IMR-90 (cell line): ENCODE measurements around the gene C1QTNF5. TPM values are rescaled to one million over a fixed set of nuclear protein-coding genes. Genes with fewer than 3 reads are reported as not detected.

Experiments used
- ATAC-seq: fragments of 200-7000 bp; cut with Tn5 transposase; 2 replicates; pipeline ENCODE4 v1.9.1; 2020; ENCODE audit warnings: low read depth, mild to moderate bottlenecking, moderate library complexity
- BruUV-seq: library from RNA; stranded (reverse); fragments of 400-500 nt; replicated peaks from 2 replicates; lab custom pipeline; 2021; lab: Mats Ljungman, UMichigan
- CTCF ChIA-PET: fragments of 300-600 bp; formaldehyde crosslinking; extraction: SDS; loops from one replicate; lab custom pipeline; 2021; ENCODE audit warnings: antibody characterized with exemption; lab: Yijun Ruan, JAX
- POLR2A ChIA-PET: fragments of 300-600 bp; sonication (Branson Sonifier 250); formaldehyde crosslinking; loops from one replicate; lab custom pipeline; 2022; ENCODE audit warnings: antibody characterized with exemption; ENCODE audit not compliant: unreplicated experiment; lab: Charles Lee
- DNase-seq: peaks from one replicate; pipeline ENCODE4 v3.0.0; 2013
- H2AFZ ChIP-seq: replicated peaks from 2 replicates; pipeline ENCODE3; 2013; ENCODE audit warnings: low read length, mild to moderate bottlenecking; ENCODE audit not compliant: poor library complexity
- H2AK5ac ChIP-seq: 2 replicates; pipeline ENCODE4 v1.6.1; 2013; ENCODE audit warnings: low read depth, low read length, inconsistent platforms
- H2AK9ac ChIP-seq: replicated peaks from 2 replicates; pipeline ENCODE3; 2013; ENCODE audit warnings: mild to moderate bottlenecking, low read depth, low read length, moderate library complexity; ENCODE audit not compliant: poor library complexity
- H2BK120ac ChIP-seq: 2 replicates; pipeline ENCODE4 v1.6.1; 2013; ENCODE audit warnings: low read depth, low read length, inconsistent platforms
- H2BK15ac ChIP-seq: 3 replicates; pipeline ENCODE4 v1.6.1; 2013; ENCODE audit warnings: low read depth, low read length, inconsistent platforms
- H2BK20ac ChIP-seq: 2 replicates; pipeline ENCODE4 v1.6.1; 2013; ENCODE audit warnings: low read depth, mild to moderate bottlenecking, inconsistent platforms, low read length, moderate library complexity
- H2BK5ac ChIP-seq: 2 replicates; pipeline ENCODE4 v1.6.1; 2013; ENCODE audit warnings: mild to moderate bottlenecking, low read depth, low read length, inconsistent platforms; ENCODE audit not compliant: poor library complexity, severe bottlenecking
- H3K14ac ChIP-seq: replicated peaks from 2 replicates; pipeline ENCODE4 v1.6.1; 2013; ENCODE audit warnings: low read depth, low read length, inconsistent platforms
- H3K18ac ChIP-seq: 2 replicates; pipeline ENCODE4 v1.6.1; 2013; ENCODE audit warnings: low read depth, low read length, control low read depth
- H3K23ac ChIP-seq: 2 replicates; pipeline ENCODE4 v1.6.1; 2013; ENCODE audit warnings: low read depth, low read length, inconsistent platforms
- H3K27ac ChIP-seq: 2 replicates; pipeline ENCODE4 v1.5.1; 2013; ENCODE audit warnings: mild to moderate bottlenecking, control low read depth, low read length; ENCODE audit not compliant: insufficient read depth
- H3K27me3 ChIP-seq: 2 replicates; pipeline ENCODE4 v1.6.1; 2013; ENCODE audit warnings: low read length; ENCODE audit not compliant: control insufficient read depth, insufficient read depth
- H3K36me3 ChIP-seq: 2 replicates; pipeline ENCODE4 v1.6.1; 2013; ENCODE audit warnings: low read length, mixed read lengths; ENCODE audit not compliant: control insufficient read depth, insufficient read depth
- H3K4ac ChIP-seq: 2 replicates; pipeline ENCODE4 v1.6.1; 2013; ENCODE audit warnings: low read depth, low read length, inconsistent platforms
- H3K4me1 ChIP-seq: 2 replicates; pipeline ENCODE4 v1.6.1; 2013; ENCODE audit warnings: low read length, mixed read lengths; ENCODE audit not compliant: control insufficient read depth, insufficient read depth
- H3K4me2 ChIP-seq: 2 replicates; pipeline ENCODE4 v1.6.1; 2013; ENCODE audit warnings: low read depth, mild to moderate bottlenecking, control low read depth, low read length, moderate library complexity
- H3K4me3 ChIP-seq: 2 replicates; pipeline ENCODE4 v1.5.1; 2013; ENCODE audit warnings: low read depth, mild to moderate bottlenecking, control low read depth, low read length, moderate library complexity; ENCODE audit not compliant: insufficient read depth
- H3K56ac ChIP-seq: 2 replicates; pipeline ENCODE4 v1.6.1; 2013; ENCODE audit warnings: low read length, inconsistent platforms; ENCODE audit not compliant: insufficient read depth; ENCODE audit errors: extremely low read depth
- H3K79me1 ChIP-seq, 2 experiments: 2 replicates each; pipeline ENCODE4 v1.6.1; 2013; ENCODE audit warnings: low read length in 2 of 2, inconsistent platforms in 1 of 2, low read depth in 1 of 2
- H3K9ac ChIP-seq: 2 replicates; pipeline ENCODE4 v1.6.1; 2013; ENCODE audit warnings: low read depth, low read length, control low read depth
- H3K9me1 ChIP-seq: 2 replicates; pipeline ENCODE4 v1.6.1; 2013; ENCODE audit warnings: low read length, inconsistent platforms; ENCODE audit not compliant: insufficient read depth
- H3K9me3 ChIP-seq: 2 replicates; pipeline ENCODE4 v1.6.1; 2013; ENCODE audit warnings: low read length; ENCODE audit not compliant: control insufficient read depth, insufficient read depth
- H4K20me1 ChIP-seq: 2 replicates; pipeline ENCODE4 v1.6.1; 2013; ENCODE audit warnings: low read length, inconsistent platforms; ENCODE audit not compliant: insufficient read depth
- H4K5ac ChIP-seq: 2 replicates; pipeline ENCODE4 v1.6.1; 2013; ENCODE audit warnings: mild to moderate bottlenecking, low read depth, low read length, control low read depth
- H4K8ac ChIP-seq, 2 experiments: 2 replicates each; pipeline ENCODE4 v1.6.1; 2013; ENCODE audit warnings: low read depth in 2 of 2, low read length in 2 of 2, control low read depth in 1 of 2, inconsistent platforms in 1 of 2
- H4K91ac ChIP-seq: 2 replicates; pipeline ENCODE4 v1.6.1; 2013; ENCODE audit warnings: low read depth, low read length, inconsistent platforms; ENCODE audit not compliant: insufficient read depth
- CEBPB ChIP-seq: IDR thresholded peaks from 2 replicates; pipeline ENCODE4 v1.6.1; 2012; ENCODE audit warnings: low read depth, low read length, improper control_type of control experiment
- CHD1 ChIP-seq: IDR thresholded peaks from 2 replicates; pipeline ENCODE4 v1.6.1; 2012; ENCODE audit warnings: low read depth, low read length, improper control_type of control experiment
- FOS ChIP-seq: fragments of 150-350 bp; IDR thresholded peaks from 2 replicates; pipeline ENCODE4 v1.6.1; 2016; ENCODE audit warnings: low read depth, low read length
- MAFK ChIP-seq: IDR thresholded peaks from 2 replicates; pipeline ENCODE4 v1.6.1; 2012; ENCODE audit warnings: low read depth, low read length, improper control_type of control experiment
- MAZ ChIP-seq: IDR thresholded peaks from 2 replicates; pipeline ENCODE4 v1.6.1; 2012; ENCODE audit warnings: low read depth, mild to moderate bottlenecking, low read length, improper control_type of control experiment, moderate library complexity, borderline replicate concordance
- MXI1 ChIP-seq: IDR thresholded peaks from 2 replicates; pipeline ENCODE4 v1.6.1; 2012; ENCODE audit warnings: low read depth, mild to moderate bottlenecking, low read length, moderate library complexity, borderline replicate concordance
- NFE2L2 ChIP-seq: fragments of 150-350 bp; IDR thresholded peaks from 2 replicates; pipeline ENCODE4 v1.6.1; 2016; ENCODE audit warnings: low read depth, mild to moderate bottlenecking, low read length
- RAD21 ChIP-seq: IDR thresholded peaks from 2 replicates; pipeline ENCODE4 v1.6.1; 2012; ENCODE audit warnings: low read length, improper control_type of control experiment
- RCOR1 ChIP-seq: IDR thresholded peaks from 2 replicates; pipeline ENCODE4 v1.6.1; 2012; ENCODE audit warnings: mild to moderate bottlenecking, low read length, improper control_type of control experiment; ENCODE audit not compliant: insufficient replicate concordance
- RFX5 ChIP-seq: IDR thresholded peaks from 2 replicates; pipeline ENCODE4 v1.8.0; 2012; ENCODE audit warnings: low read depth, mild to moderate bottlenecking, low read length, moderate library complexity
- SMC3 ChIP-seq: fragments of 150-350 bp; IDR thresholded peaks from 2 replicates; pipeline ENCODE4 v1.6.1; 2016; ENCODE audit warnings: low read depth, mild to moderate bottlenecking, antibody characterized with exemption, low read length, moderate library complexity
- WGBS, 2 experiments: methylation state at CpG; one replicate each; pipeline versions ENCODE4 v1.1.5 to v1.1.7; 2013; ENCODE audit warnings: missing lambda C conversion rate in 2 of 2; ENCODE audit not compliant: insufficient read length in 1 of 2; ENCODE audit errors: extremely low coverage in 2 of 2; 5-methylcytosine and 5-hydroxymethylcytosine counted together
- dilution Hi-C: fragments of 300-500 bp; cut with HindIII; formaldehyde crosslinking; loops from one replicate; pipeline ENCODE4 v1.14.3; 2018; ENCODE audit warnings: low sequenced_read_pairs; ENCODE audit not compliant: unreplicated experiment
- in situ Hi-C: fragments of 300-500 bp; cut with MboI; formaldehyde crosslinking; loops from 3 replicates; pipeline ENCODE4 v1.14.3; 2019; ENCODE audit warnings: low sequenced_read_pairs, inconsistent platforms, mixed read lengths
- intact Hi-C: fragments of 100-400 bp; cut with micrococcal nuclease; formaldehyde crosslinking; loops from 2 replicates; pipeline ENCODE4 v1.10.0; 2022
- polyA plus RNA-seq, 3 experiments: library from polyadenylated mRNA; depleted of rRNA; stranded (reverse); fragments of >200 nt; gene quantifications; 2 replicates each; pipeline ENCODE4 v1.2.3, GENCODE V29; 2012; ENCODE audit warnings: low replicate concordance in 1 of 3
- total RNA-seq: library from RNA; depleted of rRNA; stranded (reverse); fragments of >200 nt; gene quantifications from 2 replicates; pipeline ENCODE4 v1.2.3, GENCODE V29; 2012
- TF ChIP-seq, protein P1 (sequence below): fragments of 150-350 bp; IDR thresholded peaks from 2 replicates; pipeline ENCODE4 v1.6.1; 2016; ENCODE audit warnings: low read depth, mild to moderate bottlenecking, low read length, moderate library complexity, borderline replicate concordance

C1QTNF5 gene
- total and polyA plus RNA-seq, 2 of the 4 experiments (the other 2 are of a cell fraction) = 2.0 to 5.4 TPM

DNA sequence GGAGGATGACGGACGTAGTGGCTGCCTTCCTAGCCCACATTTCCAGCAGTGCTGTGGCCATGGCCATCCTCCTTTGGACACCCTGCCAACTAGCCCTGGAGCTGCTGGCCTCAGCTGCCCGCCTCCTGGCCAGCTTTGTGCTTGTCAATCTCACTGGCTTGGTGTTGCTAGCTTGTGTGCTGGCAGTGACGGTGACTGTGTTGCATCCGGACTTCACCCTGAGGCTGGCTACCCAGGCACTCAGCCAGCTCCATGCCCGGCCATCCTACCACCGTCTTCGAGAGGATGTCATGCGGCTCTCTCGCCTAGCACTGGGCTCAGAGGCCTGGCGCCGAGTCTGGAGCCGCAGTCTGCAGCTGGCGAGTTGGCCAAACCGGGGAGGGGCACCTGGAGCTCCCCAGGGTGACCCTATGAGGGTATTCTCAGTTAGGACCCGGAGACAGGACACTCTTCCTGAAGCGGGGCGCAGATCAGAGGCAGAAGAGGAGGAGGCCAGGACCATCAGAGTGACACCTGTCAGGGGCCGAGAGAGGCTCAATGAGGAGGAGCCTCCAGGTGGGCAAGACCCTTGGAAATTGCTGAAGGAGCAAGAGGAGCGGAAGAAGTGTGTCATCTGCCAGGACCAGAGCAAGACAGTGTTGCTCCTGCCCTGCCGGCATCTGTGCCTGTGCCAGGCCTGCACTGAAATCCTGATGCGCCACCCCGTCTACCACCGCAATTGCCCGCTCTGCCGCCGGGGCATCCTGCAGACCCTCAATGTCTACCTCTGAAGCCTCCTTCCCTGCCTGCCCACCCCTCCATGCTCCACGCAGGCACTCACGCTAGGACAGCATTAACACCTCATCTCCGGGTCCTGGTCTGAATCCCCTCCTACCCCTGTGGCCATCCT is 4.8 kb downstream of the C1QTNF5 start (continued):
- TF ChIP-seq RCOR1 (no peak), MAFK (no peak)

GRCh38 chr11:119335091-119335654 is 5.5 kb downstream of the C1QTNF5 start:
- H3K56ac ChIP-seq = peak overlapping the region; percentile 83; the same call in 1 of the 2 replicates
- ATAC-seq (no peak), DNase-seq (no peak)
- peak overlapping the region; percentile 60 for H3K23ac ChIP-seq
- no peaks in the 10 kb centered on the region for H3K27me3 ChIP-seq
- dilution Hi-C loops = no loop called here
- H3K9ac ChIP-seq = peak overlapping the region; percentile 90
- H2AK5ac ChIP-seq = peak overlapping the region; percentile 99
- peak overlapping the region; percentile 63 to 86 for H4K8ac ChIP-seq
- peaks cover 23% of the 10 kb centered on the region for H3K4me1 ChIP-seq
- whole genome bisulfite sequencing, 2 experiments = 72% methylated on average over 5 of the region's 15 CpGs; no CpG with 5 or more reads in 1 of the 2 experiments
- intact Hi-C loops = loop anchor here (5.0 kb wide), 1 partner anchor 188 kb away; the partner anchor contains the start of gene ABCG4
- H3K79me1 ChIP-seq = peaks cover 17 to 38% of the 10 kb centered on the region in 2 experiments; a peak in 3 of 4 replicates
- no peak overlapping the region for H3K18ac ChIP-seq
- no TSS peak for BruUV-seq
- peak overlapping the region; percentile 79 for H3K27ac ChIP-seq
- peak overlapping the region; percentile 95 for H3K14ac ChIP-seq
- peaks cover 5% of the 10 kb centered on the region; the same call in 1 of the 2 replicates for H4K20me1 ChIP-seq
- H2AFZ ChIP-seq = no peak overlapping the region
- H2BK120ac ChIP-seq = peak overlapping the region; percentile 40; the same call in 1 of the 2 replicates
- ChIA-PET CTCF (interaction anchor here (1.1 kb wide), 1 partner anchor 240 kb away, joined by 3 read pairs; a partner anchor contains a TSS), POLR2A (no interaction called here)
- no peaks in the 10 kb centered on the region for H3K9me3 ChIP-seq
- in situ Hi-C loops = no loop called here
- no peak overlapping the region for H4K5ac ChIP-seq
- H2AK9ac ChIP-seq = peak overlapping the region; percentile 94
- no peak overlapping the region for H2BK20ac ChIP-seq
- H2BK15ac ChIP-seq = 0 out of 3 replicates have a peak overlapping the region, but pooled peaks have one; percentile 8
- H2BK5ac ChIP-seq = no peak overlapping the region
- H3K4me3 ChIP-seq = peak overlapping the region; percentile 77
- H3K4ac ChIP-seq = peak overlapping the region; percentile 94
- peak overlapping the region; percentile 78 for H3K4me2 ChIP-seq
- peaks cover 14% of the 10 kb centered on the region for H3K9me1 ChIP-seq
- H3K36me3 ChIP-seq = peaks cover 2% of the 10 kb centered on the region; the same call in 1 of the 2 replicates
- H4K91ac ChIP-seq = peak overlapping the region; percentile 91
- TF ChIP-seq FOS (no peak), NFE2L2 (no peak), CHD1 (no peak), MAZ (no peak), RFX5 (no peak), RAD21 (no peak), CEBPB (no peak), SMC3 (no peak), MXI1 (no peak), RCOR1 (no peak)
- TF ChIP-seq, protein P1, sequence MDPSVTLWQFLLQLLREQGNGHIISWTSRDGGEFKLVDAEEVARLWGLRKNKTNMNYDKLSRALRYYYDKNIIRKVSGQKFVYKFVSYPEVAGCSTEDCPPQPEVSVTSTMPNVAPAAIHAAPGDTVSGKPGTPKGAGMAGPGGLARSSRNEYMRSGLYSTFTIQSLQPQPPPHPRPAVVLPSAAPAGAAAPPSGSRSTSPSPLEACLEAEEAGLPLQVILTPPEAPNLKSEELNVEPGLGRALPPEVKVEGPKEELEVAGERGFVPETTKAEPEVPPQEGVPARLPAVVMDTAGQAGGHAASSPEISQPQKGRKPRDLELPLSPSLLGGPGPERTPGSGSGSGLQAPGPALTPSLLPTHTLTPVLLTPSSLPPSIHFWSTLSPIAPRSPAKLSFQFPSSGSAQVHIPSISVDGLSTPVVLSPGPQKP = no peak
